Activated CD8-positive, alpha-beta memory T cell treated with anti-CD3 and anti-CD28 coated beads for 36 hours (primary cell): ENCODE measurements around the gene CS. TPM values are rescaled to one million over a fixed set of nuclear protein-coding genes. Genes with fewer than 3 reads are reported as not detected.

Experiments used
- CTCF ChIA-PET: fragments of 350-600 bp; sonication (Branson Sonifier 250); formaldehyde crosslinking; loops from one replicate; lab custom pipeline; 2021; ENCODE audit warnings: antibody characterized with exemption; lab: Charles Lee
- POLR2A ChIA-PET: fragments of 350-600 bp; sonication (Branson Sonifier 250); formaldehyde crosslinking; loops from one replicate; lab custom pipeline; 2021; ENCODE audit warnings: antibody characterized with exemption; lab: Charles Lee
- total RNA-seq, 2 experiments: library from RNA; stranded (reverse); gene quantifications; one replicate each; pipeline ENCODE4 v1.2.3, GENCODE V29; 2021

CS gene
- total RNA-seq, 2 experiments from 2014 or later = 275 to 283 TPM

- POLR2A ChIA-PET = no interaction called here
These were observed 30.9 kb upstream of the CS start for GRCh38 chr12:56330936-56331490.

GRCh38 chr12:56326533-56326932 lies 26.4 kb upstream of the CS start:
- CTCF ChIA-PET = no interaction called here

More at GRCh38 chr12:56330936-56331490, 30.9 kb upstream of the CS start:
- CTCF ChIA-PET = interaction anchor here (0.5 to 1.2 kb wide), 2 partner anchors 26 to 31 kb away, joined by 3 to 4 read pairs; no protein-coding TSS in a partner anchor

GRCh38 chr12:56326126-56326525 lies 26.0 kb upstream of the CS start:
- ChIA-PET CTCF (no interaction called here), POLR2A (no interaction called here)

More at GRCh38 chr12:56326533-56326932, 26.4 kb upstream of the CS start:
- POLR2A ChIA-PET = no interaction called here

DNA sequence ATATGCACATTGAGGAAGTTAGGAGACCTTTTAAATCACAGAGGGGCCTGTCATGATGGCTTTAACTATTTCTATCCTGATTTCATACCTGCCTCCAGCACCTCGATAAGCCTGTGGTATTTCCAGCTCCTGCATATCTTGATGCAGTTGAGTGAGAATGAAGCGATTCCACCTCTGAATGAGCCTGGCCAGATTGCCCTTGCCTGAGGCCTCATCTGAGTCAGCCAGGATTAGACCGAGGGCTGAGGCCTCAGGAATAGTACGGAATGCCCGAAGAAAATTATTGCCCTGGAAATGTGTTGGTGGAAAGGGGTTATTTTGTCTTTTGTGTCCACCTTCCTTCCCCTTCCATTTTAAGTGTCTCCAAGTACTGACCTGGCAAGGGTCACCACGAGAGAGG lies 24.1 kb upstream of the CS start:
- ChIA-PET POLR2A (no interaction called here), CTCF (interaction anchor here (0.7 kb wide), 1 partner anchor 49 kb away, joined by 3 read pairs; no protein-coding TSS in a partner anchor)

GRCh38 chr12:56321610-56322009 lies 21.5 kb upstream of the CS start:
- POLR2A ChIA-PET = interaction anchor here (0.6 to 1.1 kb wide), 3 partner anchors 17 to 147 kb away, joined by 4 to 8 read pairs (median 5); partner anchors contain the start of gene IL23A
- CTCF ChIA-PET = interaction anchor here (0.7 kb wide), 2 partner anchors 266 to 601 kb away, joined by 4 read pairs; no protein-coding TSS in a partner anchor

DNA sequence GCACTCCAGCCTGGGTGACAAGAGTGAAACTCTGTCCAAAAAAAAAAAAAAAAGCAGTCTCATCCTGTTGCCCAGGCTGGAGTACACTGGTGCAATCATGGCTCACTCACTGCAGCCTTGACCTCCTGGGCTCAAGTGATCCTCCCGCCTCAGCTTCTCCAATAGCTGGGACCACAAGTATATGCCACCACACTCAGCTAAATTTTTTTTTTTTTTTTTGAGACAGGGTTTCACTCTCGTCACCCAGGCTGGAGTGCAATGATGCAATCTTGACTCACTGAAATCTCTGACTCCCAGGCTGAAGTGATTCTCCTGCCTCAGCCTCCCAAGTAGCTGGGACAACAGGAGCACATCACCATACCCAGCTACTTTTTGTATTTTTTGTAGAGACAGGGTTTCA lies 20.9 kb upstream of the CS start:
- ChIA-PET POLR2A (interaction anchor here (0.6 to 1.1 kb wide), 5 partner anchors 14 to 148 kb away, joined by 3 to 8 read pairs (median 4); partner anchors contain the start of gene IL23A), CTCF (interaction anchor here (0.6 to 0.7 kb wide), 4 partner anchors 98 to 602 kb away, joined by 3 to 5 read pairs (median 4); no protein-coding TSS in a partner anchor)

GRCh38 chr12:56317675-56318074 lies 17.5 kb upstream of the CS start:
- CTCF ChIA-PET = interaction anchor here (1.7 to 3.2 kb wide), 2 partner anchors 23 to 95 kb away, joined by 4 to 13 read pairs; partner anchors contain the start of gene IL23A

GRCh38 chr12:56315622-56316473 lies 15.7 kb upstream of the CS start, which contains the start of gene CNPY2:
Gene CNPY2 (minus strand): TSS chr12:56315988. CDS start chr12:56315217, 771 bp downstream.
- CTCF ChIA-PET = interaction anchor here (0.9 to 3.2 kb wide), 7 partner anchors 21 to 148 kb away, joined by 3 to 13 read pairs (median 3); partner anchors contain the start of genes IL23A and SMARCC2
- POLR2A ChIA-PET = interaction anchor here (0.6 to 2.1 kb wide), 9 partner anchors 14 to 330 kb away, joined by 3 to 10 read pairs (median 5); partner anchors contain the start of genes ATP5F1B, IL23A, PAN2 and STAT2

More at GRCh38 chr12:56317675-56318074, 17.5 kb upstream of the CS start:
- POLR2A ChIA-PET = no interaction called here

DNA sequence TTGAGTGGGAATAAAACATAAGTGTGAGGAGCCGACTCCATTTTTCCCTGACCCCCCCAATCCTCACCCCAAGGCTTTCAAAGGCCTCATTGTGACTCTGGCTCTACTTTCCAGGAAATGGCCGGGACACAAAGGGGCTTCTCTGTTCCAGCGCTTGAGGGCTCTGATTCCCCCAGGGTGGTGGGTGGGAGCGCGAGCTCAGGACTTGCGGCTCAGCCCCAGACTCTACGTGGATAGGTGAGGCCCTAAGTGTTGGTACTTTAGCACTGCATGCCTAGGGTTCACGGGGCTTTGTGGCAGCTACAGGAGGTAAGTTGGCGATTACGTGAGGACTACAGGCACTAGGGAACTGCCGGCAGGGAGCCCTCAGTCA lies 15.1 kb upstream of the CS start:
- CTCF ChIA-PET = interaction anchor here (0.9 to 3.2 kb wide), 5 partner anchors 21 to 149 kb away, joined by 3 to 13 read pairs (median 3); partner anchors contain the start of genes IL23A and SMARCC2

DNA sequence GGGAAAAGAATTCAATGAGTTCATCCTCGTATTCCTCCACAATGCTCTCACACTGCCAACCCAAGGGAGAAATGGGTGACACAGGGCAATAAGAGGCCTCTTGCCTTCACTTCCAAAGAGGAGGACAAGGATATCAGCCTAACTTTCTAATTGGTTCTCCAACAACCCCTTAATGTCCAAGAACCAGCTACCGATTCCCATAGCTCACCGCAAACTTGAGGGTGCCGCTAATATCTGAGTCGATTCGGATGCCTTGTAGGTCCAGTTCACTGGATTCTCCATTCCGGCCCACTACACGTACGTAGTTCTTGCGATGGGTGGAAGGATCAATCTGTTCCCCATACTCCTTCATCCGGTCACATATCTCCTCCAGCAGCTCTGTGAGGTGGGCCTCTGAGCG lies 10.9 kb upstream of the CS start:
- CTCF ChIA-PET = interaction anchor here (0.6 to 1.5 kb wide), 5 partner anchors 22 to 121 kb away, joined by 3 to 4 read pairs (median 4); partner anchors contain the start of genes ANKRD52 and SMARCC2
- POLR2A ChIA-PET = interaction anchor here (2.0 kb wide), 1 partner anchor 10 kb away, joined by 6 read pairs; no protein-coding TSS in a partner anchor

More for the DNA sequence above, 15.1 kb upstream of the CS start:
- POLR2A ChIA-PET = interaction anchor here (1.2 to 2.1 kb wide), 3 partner anchors 16 to 134 kb away, joined by 5 to 10 read pairs (median 10); partner anchors contain the start of genes STAT2 and TIMELESS

GRCh38 chr12:56308714-56309113 lies 8.6 kb upstream of the CS start:
- CTCF ChIA-PET = interaction anchor here (0.8 to 1.1 kb wide), 4 partner anchors 9 to 156 kb away, joined by 3 read pairs; no protein-coding TSS in a partner anchor
- POLR2A ChIA-PET = no interaction called here

GRCh38 chr12:56307221-56307965 lies 7.3 kb upstream of the CS start:
- ChIA-PET CTCF (interaction anchor here (1.3 kb wide), 1 partner anchor 49 kb away, joined by 3 read pairs; the partner anchor contains the start of gene ANKRD52), POLR2A (no interaction called here)

DNA sequence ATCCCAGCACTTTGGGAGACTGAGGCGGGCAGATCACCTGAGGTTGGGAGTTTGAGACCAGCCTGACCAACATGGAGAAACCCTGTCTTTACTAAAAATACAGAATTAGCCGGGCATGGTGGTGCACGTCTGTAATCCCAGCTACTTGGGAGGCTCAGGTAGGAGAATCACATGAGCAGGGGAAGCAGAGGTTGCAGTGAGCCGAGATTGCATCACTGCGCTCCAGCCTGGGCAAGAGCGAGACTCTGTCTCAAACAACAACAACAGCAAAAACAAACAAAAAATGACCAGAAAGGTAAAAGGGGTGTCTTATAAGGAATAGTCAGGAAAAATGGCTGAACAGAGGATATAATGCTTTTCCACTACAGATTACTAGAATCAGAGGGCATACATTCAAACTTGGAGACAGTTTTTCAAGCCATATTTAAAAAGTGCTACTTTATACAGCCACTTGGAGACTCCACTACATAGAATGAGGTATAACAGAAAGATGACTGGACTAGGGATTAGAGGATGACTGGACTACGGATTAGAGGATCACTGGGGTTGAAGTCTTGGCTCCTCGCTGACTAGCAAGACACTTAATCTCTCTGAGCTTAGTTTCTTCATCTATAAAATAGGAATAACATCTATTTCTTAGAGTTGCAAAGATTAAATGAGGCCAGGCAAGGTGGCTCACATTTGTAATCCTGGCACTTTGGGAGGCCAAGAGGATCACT lies 4.9 kb upstream of the CS start:
- CTCF ChIA-PET = interaction anchor here (0.6 kb wide), 1 partner anchor 249 kb away, joined by 3 read pairs; no protein-coding TSS in a partner anchor

DNA sequence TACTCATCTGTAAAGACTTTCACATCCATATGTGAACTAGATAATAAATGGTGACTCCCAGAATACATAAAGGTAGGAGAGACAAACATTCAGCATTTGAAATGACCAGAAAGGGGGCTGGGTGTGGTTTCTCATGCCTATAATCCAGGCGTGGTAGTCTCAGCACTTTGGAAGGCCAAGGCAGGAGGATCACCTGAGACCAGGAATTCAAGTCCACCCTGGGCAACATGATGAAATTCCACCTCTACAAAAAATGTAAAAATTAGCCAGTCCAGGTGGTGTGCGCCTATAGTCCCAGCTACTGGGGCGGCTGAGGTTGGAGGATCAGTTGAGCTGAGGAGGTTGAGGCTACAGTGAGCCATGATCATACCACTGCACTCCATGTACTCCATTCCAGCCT lies 4.1 kb upstream of the CS start:
- ChIA-PET POLR2A (no interaction called here), CTCF (interaction anchor here (0.6 kb wide), 1 partner anchor 125 kb away, joined by 3 read pairs; no protein-coding TSS in a partner anchor)

More for the DNA sequence above, 4.9 kb upstream of the CS start:
- POLR2A ChIA-PET = no interaction called here

- POLR2A ChIA-PET = interaction anchor here (0.6 to 1.7 kb wide), 3 partner anchors 9 to 15 kb away, joined by 4 to 6 read pairs (median 6); no protein-coding TSS in a partner anchor
These were observed 724 bp upstream of the CS start for GRCh38 chr12:56300644-56301464.

GRCh38 chr12:56299308-56299852 lies 750 bp downstream of the CS start:
- CTCF ChIA-PET = interaction anchor here (1.0 to 1.7 kb wide), 6 partner anchors 9 to 423 kb away, joined by 3 to 4 read pairs (median 3); partner anchors contain the start of gene TIMELESS
- POLR2A ChIA-PET = interaction anchor here (1.0 to 1.9 kb wide), 7 partner anchors 8 to 183 kb away, joined by 3 to 6 read pairs (median 5); partner anchors contain the start of genes CNPY2, IL23A, PAN2 and RPL41

More at GRCh38 chr12:56300644-56301464, 724 bp upstream of the CS start:
- CTCF ChIA-PET = interaction anchor here (0.6 to 1.7 kb wide), 4 partner anchors 44 to 976 kb away, joined by 3 to 4 read pairs (median 4); no protein-coding TSS in a partner anchor
